Endothelial cell of umbilical vein (primary cell): Measurements from ENCODE around the gene SRA1. TPM values are rescaled to one million over a fixed set of nuclear protein-coding genes. Genes with fewer than 3 reads are reported as not detected.

Experiments used
- BruUV-seq: library from RNA; stranded (reverse); fragments of 400-500 nt; replicated peaks from 2 replicates; lab custom pipeline; 2021; lab: Mats Ljungman, UMichigan
- CTCF ChIA-PET: fragments of 300-600, 350-600 bp; sonication (Branson Sonifier 250); formaldehyde crosslinking; loops from one replicate; lab custom pipeline; 2021; ENCODE audit warnings: antibody characterized with exemption, inconsistent platforms; lab: Charles Lee
- POLR2A ChIA-PET: fragments of 300-600, 350-600 bp; sonication (Branson Sonifier 250); formaldehyde crosslinking; loops from one replicate; lab custom pipeline; 2021; ENCODE audit warnings: antibody characterized with exemption, inconsistent platforms; lab: Charles Lee
- DNase-seq: peaks from one replicate; pipeline ENCODE4 v3.0.0-alpha.2; 2011; ENCODE audit warnings: low read depth, low spot score
- FAIRE-seq: peaks from 2 replicates; lab custom pipeline; 2011; peaks lifted over from hg19 to GRCh38; lab: Jason Lieb, UNC
- H2AFZ ChIP-seq: 2 replicates; pipeline ENCODE4 v1.6.0; 2012; ENCODE audit warnings: low read depth, low read length, control low read depth, inconsistent platforms
- H3K27ac ChIP-seq: 2 replicates; pipeline ENCODE4 v1.5.1; 2011; ENCODE audit warnings: low read depth, mild to moderate bottlenecking, control low read depth, low read length, moderate library complexity; ENCODE audit not compliant: insufficient read depth
- H3K27me3 ChIP-seq, 2 experiments: 2 replicates each; pipeline versions ENCODE4 v1.6.0 to v1.6.1; 2011; ENCODE audit warnings: low read length in 2 of 2, mixed read lengths in 1 of 2; ENCODE audit not compliant: control insufficient read depth in 2 of 2, insufficient read depth in 2 of 2
- H3K36me3 ChIP-seq, 2 experiments: 2 replicates in 1 of 2; 3 replicates in 1 of 2; pipeline ENCODE4 v1.5.1; 2011; ENCODE audit warnings: low read length in 2 of 2, mild to moderate bottlenecking in 1 of 2, moderate library complexity in 1 of 2; ENCODE audit not compliant: control insufficient read depth in 2 of 2, insufficient read depth in 2 of 2; ENCODE audit errors: extremely low read depth in 1 of 2
- H3K4me1 ChIP-seq: 3 replicates; pipeline ENCODE4 v1.5.1; 2011; ENCODE audit warnings: mild to moderate bottlenecking, low read length; ENCODE audit not compliant: control insufficient read depth, insufficient read depth; ENCODE audit errors: extremely low read depth
- H3K4me2 ChIP-seq: 2 replicates; pipeline ENCODE4 v1.6.1; 2011; ENCODE audit warnings: low read length, control low read depth, mixed read lengths; ENCODE audit not compliant: insufficient read depth
- H3K4me3 ChIP-seq, 3 experiments: fragments of 200-600 bp in 1 of 3; sonication (generic), shearing (Covaris generic) in 1 of 3; replicated peaks in 1 of 3; 2 replicates each; pipeline ENCODE4 v1.5.1; 2011 to 2016; ENCODE audit warnings: control low read depth in 3 of 3, low read length in 3 of 3, mild to moderate bottlenecking in 2 of 3, inconsistent platforms in 1 of 3, low read depth in 1 of 3, moderate library complexity in 1 of 3; ENCODE audit not compliant: insufficient read depth in 1 of 3
- H3K79me2 ChIP-seq: 2 replicates; pipeline ENCODE4 v1.6.0; 2012; ENCODE audit warnings: low read length, inconsistent platforms; ENCODE audit not compliant: control insufficient read depth, insufficient read depth
- H3K9ac ChIP-seq: replicated peaks from 2 replicates; pipeline ENCODE3; 2011; ENCODE audit warnings: low read length, control low read depth; ENCODE audit not compliant: insufficient read depth; ENCODE audit errors: extremely low read depth
- H3K9me1 ChIP-seq: replicated peaks from 3 replicates; pipeline ENCODE4 v1.6.0; 2011; ENCODE audit warnings: mild to moderate bottlenecking, low read length; ENCODE audit not compliant: control insufficient read depth, insufficient read depth; ENCODE audit errors: extremely low read depth
- H3K9me3 ChIP-seq: replicated peaks from 2 replicates; pipeline ENCODE4 v1.5.1; 2012; ENCODE audit warnings: low read length, inconsistent platforms; ENCODE audit not compliant: control insufficient read depth, insufficient read depth
- H4K20me1 ChIP-seq: replicated peaks from 2 replicates; pipeline ENCODE3; 2011; ENCODE audit warnings: mild to moderate bottlenecking, low read length; ENCODE audit not compliant: control insufficient read depth, insufficient read depth; ENCODE audit errors: extremely low read depth
- EZH2 ChIP-seq: IDR thresholded peaks from 2 replicates; pipeline ENCODE4 v1.6.1; 2012; ENCODE audit warnings: borderline replicate concordance, low read depth, mild to moderate bottlenecking, moderate library complexity, low read length, inconsistent platforms; ENCODE audit not compliant: severe bottlenecking
- FOS ChIP-seq: IDR thresholded peaks from 2 replicates; pipeline ENCODE4 v1.6.1; 2011; ENCODE audit warnings: mild to moderate bottlenecking, low read length, moderate library complexity, borderline replicate concordance; ENCODE audit not compliant: insufficient read depth
- GATA2 ChIP-seq: IDR thresholded peaks from 2 replicates; pipeline ENCODE4 v1.7.0; 2011; ENCODE audit warnings: low read depth, mild to moderate bottlenecking, moderate library complexity, mixed read lengths, low read length; ENCODE audit not compliant: insufficient read length, insufficient read depth
- JUN ChIP-seq: IDR thresholded peaks from 2 replicates; pipeline ENCODE4 v1.6.1; 2011; ENCODE audit warnings: borderline replicate concordance, low read depth; ENCODE audit not compliant: insufficient read length, insufficient read depth
- MYC ChIP-seq: IDR thresholded peaks from one replicate; pipeline ENCODE4 v1.6.1; 2011; ENCODE audit warnings: mild to moderate bottlenecking, low read depth, low read length
- POLR2A ChIP-seq: IDR thresholded peaks from 2 replicates; pipeline ENCODE4 v1.6.1; 2012; ENCODE audit warnings: low read depth, mild to moderate bottlenecking, control low read depth, low read length
- POLR2AphosphoS5 ChIP-seq: IDR thresholded peaks from 2 replicates; pipeline ENCODE4 v1.6.1; 2012; ENCODE audit warnings: low read depth, mild to moderate bottlenecking, control low read depth, low read length, moderate library complexity; ENCODE audit not compliant: insufficient read depth
- dilution Hi-C: fragments of 300-500 bp; cut with MboI; formaldehyde crosslinking; loops from one replicate; pipeline ENCODE4 v1.15.0; 2019; ENCODE audit warnings: low sequenced_read_pairs; ENCODE audit not compliant: extremely low pct_ligation_motif_present
- intact Hi-C: fragments of 100-400 bp; cut with micrococcal nuclease; formaldehyde crosslinking; loops from one replicate; pipeline ENCODE4 v1.10.0; 2022
- polyA plus RNA-seq, 4 experiments: library from polyadenylated mRNA; depleted of rRNA in 3 of 4; stranded (reverse) in 3 of 4; unstranded in 1 of 4; fragments of >200 nt; gene quantifications; 2 replicates each; pipeline versions ENCODE4 v1.2.1 to v1.2.3, GENCODE V29; 2011 to 2012; ENCODE audit warnings: missing spikeins in 1 of 4
- total RNA-seq: library from RNA; stranded (reverse); gene quantifications from 2 replicates; pipeline ENCODE4 v1.2.3, GENCODE V29; 2021
- TF ChIP-seq, protein P1 (sequence below): IDR thresholded peaks from 2 replicates; pipeline ENCODE4 v1.6.1; 2011; ENCODE audit not compliant: insufficient read depth, insufficient read length
- TF ChIP-seq, protein P2 (sequence below), 2 donors: IDR thresholded peaks; 1 replicate in 1 of 2; 2 replicates in 1 of 2; pipeline ENCODE4 v1.5.1; 2011; ENCODE audit warnings: low read length in 2 of 2, mild to moderate bottlenecking in 2 of 2, moderate library complexity in 2 of 2, control low read depth in 1 of 2, inconsistent platforms in 1 of 2, low read depth in 1 of 2; ENCODE audit not compliant: insufficient read depth in 1 of 2; ENCODE audit errors: extremely low read depth in 1 of 2

SRA1 gene
- total and polyA plus RNA-seq, 2 donors (not counting 3 experiments of a cell fraction or from before 2014, with no cell fraction given): 17.6 to 19.7 TPM

DNA sequence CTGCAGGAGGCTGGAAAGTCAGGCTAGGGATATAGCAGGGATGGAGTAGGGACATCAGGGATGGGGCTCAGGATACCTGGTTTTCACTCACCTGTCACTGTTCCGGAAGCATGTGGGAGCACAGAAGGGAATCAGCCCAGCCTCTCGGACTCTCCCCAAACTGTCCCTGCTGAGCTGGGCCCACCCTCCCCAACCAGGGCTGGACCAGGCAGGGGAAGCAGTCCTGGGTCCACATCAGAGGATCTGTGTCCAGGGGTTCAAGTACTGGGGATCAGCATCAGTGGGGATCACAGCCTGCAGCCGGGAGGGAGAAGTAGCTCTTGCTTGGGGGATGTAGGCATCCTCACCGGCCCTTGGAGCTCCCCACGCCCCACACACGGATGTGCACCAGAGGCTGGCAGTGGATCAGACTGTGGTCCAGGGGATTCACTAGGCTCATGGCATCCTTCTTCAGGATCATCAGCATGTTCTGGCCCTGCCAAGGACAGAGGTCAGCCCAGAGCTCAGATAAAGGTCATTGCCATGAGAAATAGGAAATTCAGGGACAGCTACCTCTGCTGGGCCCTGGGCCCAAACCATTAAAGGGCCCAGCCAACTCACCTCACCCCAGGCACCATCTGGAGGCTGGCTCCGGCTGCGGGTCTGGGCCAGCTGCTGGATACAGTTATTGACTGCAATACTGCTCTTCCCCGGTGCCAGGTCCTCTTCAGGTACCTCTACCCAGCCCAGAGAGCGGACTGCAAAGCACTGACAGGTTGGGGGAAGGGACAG lies 4.7 kb upstream of the SRA1 start:
- peaks cover 10% of the 10 kb centered on the region for H3K79me2 ChIP-seq
- DNase-seq: no peak
- H3K4me1 ChIP-seq: peaks cover 14% of the 10 kb centered on the region
- H3K9ac ChIP-seq: no peak overlapping the region
- dilution Hi-C loops (no loop called here), intact Hi-C loops (no loop called here)
- no peaks in the 10 kb centered on the region for H3K9me3 ChIP-seq
- ChIA-PET CTCF (interaction anchor here (1.2 to 1.6 kb wide), 2 partner anchors 8 to 12 kb away, joined by 3 to 4 read pairs; no protein-coding TSS in a partner anchor), POLR2A (no interaction called here)
- no peak overlapping the region for H3K4me2 ChIP-seq
- FAIRE-seq: no peak
- H3K9me1 ChIP-seq: no peaks in the 10 kb centered on the region
- BruUV-seq: no TSS peak
- no peak overlapping the region for H2AFZ ChIP-seq
- H3K27me3 ChIP-seq: no peaks in the 10 kb centered on the region
- H4K20me1 ChIP-seq: no peaks in the 10 kb centered on the region
- peaks cover 0 to 5% of the 10 kb centered on the region in 2 experiments for H3K36me3 ChIP-seq
- no peak overlapping the region for H3K27ac ChIP-seq
- H3K4me3 ChIP-seq: no peak overlapping the region
- TF ChIP-seq MYC: no peak
- TF ChIP-seq EZH2: no peak
- TF ChIP-seq GATA2: no peak
- TF ChIP-seq POLR2A: no peak
- no peak for TF ChIP-seq JUN
- TF ChIP-seq, protein P1, sequence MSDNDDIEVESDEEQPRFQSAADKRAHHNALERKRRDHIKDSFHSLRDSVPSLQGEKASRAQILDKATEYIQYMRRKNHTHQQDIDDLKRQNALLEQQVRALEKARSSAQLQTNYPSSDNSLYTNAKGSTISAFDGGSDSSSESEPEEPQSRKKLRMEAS: no peak
- no peak for TF ChIP-seq FOS
- TF ChIP-seq, protein P2, sequence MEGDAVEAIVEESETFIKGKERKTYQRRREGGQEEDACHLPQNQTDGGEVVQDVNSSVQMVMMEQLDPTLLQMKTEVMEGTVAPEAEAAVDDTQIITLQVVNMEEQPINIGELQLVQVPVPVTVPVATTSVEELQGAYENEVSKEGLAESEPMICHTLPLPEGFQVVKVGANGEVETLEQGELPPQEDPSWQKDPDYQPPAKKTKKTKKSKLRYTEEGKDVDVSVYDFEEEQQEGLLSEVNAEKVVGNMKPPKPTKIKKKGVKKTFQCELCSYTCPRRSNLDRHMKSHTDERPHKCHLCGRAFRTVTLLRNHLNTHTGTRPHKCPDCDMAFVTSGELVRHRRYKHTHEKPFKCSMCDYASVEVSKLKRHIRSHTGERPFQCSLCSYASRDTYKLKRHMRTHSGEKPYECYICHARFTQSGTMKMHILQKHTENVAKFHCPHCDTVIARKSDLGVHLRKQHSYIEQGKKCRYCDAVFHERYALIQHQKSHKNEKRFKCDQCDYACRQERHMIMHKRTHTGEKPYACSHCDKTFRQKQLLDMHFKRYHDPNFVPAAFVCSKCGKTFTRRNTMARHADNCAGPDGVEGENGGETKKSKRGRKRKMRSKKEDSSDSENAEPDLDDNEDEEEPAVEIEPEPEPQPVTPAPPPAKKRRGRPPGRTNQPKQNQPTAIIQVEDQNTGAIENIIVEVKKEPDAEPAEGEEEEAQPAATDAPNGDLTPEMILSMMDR (IDR thresholded peaks at IDR 0.05; ENCODE audit: extremely low read depth in 1 of 2, insufficient read depth in 1 of 2, low read depth in 1 of 2, low read length in 2 of 2): no peak
- TF ChIP-seq POLR2AphosphoS5: no peak
